Thyroid gland (tissue), 4 donors: ENCODE data around the gene APCDD1L. TPM values are rescaled to one million over a fixed set of nuclear protein-coding genes. Genes with fewer than 3 reads are reported as not detected.

ENCODE experiments used
- DNase-seq, 2 donors: peaks; one replicate each; pipeline ENCODE4 v3.0.0-alpha.2; 2019
- H3K27ac ChIP-seq, 3 donors: fragments of 200-600 bp; sonication (generic); 1 replicate in 2 of 3; 2 replicates in 1 of 3; pipeline ENCODE4 v1.5.1; 2016 to 2019; ENCODE audit warnings: mild to moderate bottlenecking in 1 of 3, moderate library complexity in 1 of 3
- H3K27me3 ChIP-seq: fragments of 200-600 bp; sonication (generic); one replicate; pipeline ENCODE4 v1.5.1; 2019
- H3K36me3 ChIP-seq, 2 donors: fragments of 200-600 bp; sonication (generic); one replicate each; pipeline ENCODE4 v1.5.1; 2016 to 2019
- H3K4me1 ChIP-seq, 2 donors: fragments of 200-600 bp; sonication (generic); one replicate each; pipeline ENCODE4 v1.5.1; 2017 to 2019
- H3K4me3 ChIP-seq, 3 donors: fragments of 200-600 bp; sonication (generic); replicated peaks in 1 of 3; 1 replicate in 2 of 3; 2 replicates in 1 of 3; pipeline ENCODE4 v1.5.1; 2016; ENCODE audit warnings: mild to moderate bottlenecking in 1 of 3
- H3K9me3 ChIP-seq: fragments of 200-600 bp; sonication (generic); one replicate; pipeline ENCODE4 v1.5.1; 2017
- CTCF ChIP-seq, 6 experiments: fragments of 200-600 bp in 3 of 6; fragments of 450-650 bp in 3 of 6; sonication (generic) in 3 of 6; IDR thresholded peaks; one replicate each; pipeline ENCODE4 v1.5.1; 2016 to 2019; ENCODE audit warnings: antibody characterized with exemption in 6 of 6, mild to moderate bottlenecking in 2 of 6, inconsistent platforms in 1 of 6, moderate library complexity in 1 of 6
- POLR2A ChIP-seq, 2 donors: fragments of 450-650 bp; IDR thresholded peaks; one replicate each; pipeline ENCODE4 v1.6.1; 2017; ENCODE audit warnings: antibody characterized with exemption in 2 of 2, mild to moderate bottlenecking in 2 of 2, moderate library complexity in 1 of 2
- WGBS, 2 donors: methylation state at CpG; one replicate each; pipeline ENCODE4 v1.1.5; 2017; 5-methylcytosine and 5-hydroxymethylcytosine counted together
- intact Hi-C: fragments of 100-400 bp; cut with DNase I; formaldehyde crosslinking; loops from one replicate; pipeline ENCODE4 v1.15.1; 2023
- total RNA-seq, 4 donors: library from RNA; depleted of rRNA; stranded (reverse); fragments of >200 nt; gene quantifications; one replicate each; pipeline ENCODE4 v1.2.3, GENCODE V29; 2016

The APCDD1L gene
- total RNA-seq, 4 donors from 2014 or later: 0.11 TPM; not detected in 3

GRCh38 chr20:58556961-58557360 lies 41.8 kb upstream of the APCDD1L start:
- Histone ChIP-seq H3K9me3 (no peaks in the 10 kb centered on the region), H3K27ac (no peak overlapping the region), H3K27me3 (no peaks in the 10 kb centered on the region), H3K36me3 (no peaks in the 10 kb centered on the region), H3K4me3 (no peak overlapping the region), H3K4me1 (no peaks in the 10 kb centered on the region)
- DNase-seq: no peak
- TF ChIP-seq CTCF (IDR thresholded peaks at IDR 0.05) (no peak), POLR2A (IDR thresholded peaks at IDR 0.05) (no peak)
- intact Hi-C loops: no loop called here
- 85 to 87% methylated on average over 6 of the region's 6 CpGs for WGBS, 2 donors

- 80 to 87% methylated on average over 3 of the region's 3 CpGs for WGBS, 2 donors
- Histone ChIP-seq H3K9me3 (no peaks in the 10 kb centered on the region), H3K36me3 (no peaks in the 10 kb centered on the region), H3K27me3 (no peaks in the 10 kb centered on the region), H3K4me3 (no peak overlapping the region), H3K4me1 (no peaks in the 10 kb centered on the region), H3K27ac (no peak overlapping the region)
- TF ChIP-seq CTCF (IDR thresholded peaks at IDR 0.05) (no peak), POLR2A (IDR thresholded peaks at IDR 0.05) (no peak)
- no peak for DNase-seq
- intact Hi-C loops: no loop called here
Measured at GRCh38 chr20:58555078-58555765, 40.0 kb upstream of the APCDD1L start.

- H3K4me3 ChIP-seq: no peak overlapping the region
- no peaks in the 10 kb centered on the region for H3K27me3 ChIP-seq
- DNase-seq: no peak
- no peak for TF ChIP-seq CTCF (IDR thresholded peaks at IDR 0.05)
- TF ChIP-seq POLR2A (IDR thresholded peaks at IDR 0.05): no peak
- H3K36me3 ChIP-seq: no peaks in the 10 kb centered on the region
- intact Hi-C loops: no loop called here
- H3K27ac ChIP-seq: no peak overlapping the region
- 83 to 90% methylated on average over 3 of the region's 3 CpGs for WGBS, 2 donors
- H3K4me1 ChIP-seq: no peaks in the 10 kb centered on the region
- H3K9me3 ChIP-seq: no peaks in the 10 kb centered on the region
Measured at GRCh38 chr20:58554541-58554940, 39.3 kb upstream of the APCDD1L start.

- Histone ChIP-seq H3K4me3 (no peak overlapping the region), H3K36me3 (no peaks in the 10 kb centered on the region), H3K27ac (no peak overlapping the region), H3K4me1 (no peaks in the 10 kb centered on the region), H3K27me3 (no peaks in the 10 kb centered on the region), H3K9me3 (no peaks in the 10 kb centered on the region)
- DNase-seq: no peak
- 55 to 67% methylated on average over 9 of the region's 9 CpGs for WGBS, 2 donors
- TF ChIP-seq CTCF (IDR thresholded peaks at IDR 0.05) (no peak), POLR2A (IDR thresholded peaks at IDR 0.05) (no peak)
- intact Hi-C loops: no loop called here
Measured at GRCh38 chr20:58553841-58554240, 38.6 kb upstream of the APCDD1L start.

GRCh38 chr20:58553166-58553696 lies 38.0 kb upstream of the APCDD1L start:
- 78 to 89% methylated on average over 2 of the region's 2 CpGs for WGBS, 2 donors
- Histone ChIP-seq H3K27ac (no peak overlapping the region), H3K4me1 (no peaks in the 10 kb centered on the region), H3K27me3 (no peaks in the 10 kb centered on the region), H3K9me3 (no peaks in the 10 kb centered on the region), H3K4me3 (no peak overlapping the region), H3K36me3 (no peaks in the 10 kb centered on the region)
- intact Hi-C loops: no loop called here
- TF ChIP-seq POLR2A (IDR thresholded peaks at IDR 0.05): no peak
- no peak for TF ChIP-seq CTCF (IDR thresholded peaks at IDR 0.05)
- DNase-seq: no peak
